ENCODE data around the gene MYH14.

The MYH14 gene

DNA sequence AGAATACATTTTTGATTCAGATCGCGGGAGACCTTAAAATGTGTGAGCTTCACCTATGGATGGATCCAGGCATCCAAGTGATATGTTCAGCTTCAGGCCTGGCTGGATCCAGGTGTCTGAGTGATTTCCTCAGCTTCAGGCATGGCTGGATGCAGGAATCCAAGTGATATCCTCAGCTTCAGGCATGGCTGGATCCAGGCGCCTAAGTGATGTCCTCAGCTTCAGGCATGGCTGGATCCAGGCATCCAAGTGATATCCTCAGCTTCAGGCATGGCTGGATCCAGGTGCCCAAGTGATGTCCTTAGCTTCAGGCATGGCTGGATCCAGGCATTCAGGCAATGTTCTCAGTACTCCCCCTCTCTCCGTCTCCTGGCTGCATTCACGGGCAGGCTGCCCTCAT lies 65.1 kb downstream of the MYH14 start:
- TF ChIP-seq EZH2phosphoT487 (IDR thresholded peaks at IDR 0.05; ENCODE audit: borderline replicate concordance, low read length), result no peak
- no peak for TF ChIP-seq CTCF (IDR thresholded peaks at IDR 0.05; ENCODE audit: low read depth, low read length, poor library complexity, severe bottlenecking)
- Histone ChIP-seq H3K4me1 (ENCODE audit: control insufficient read depth, low read length) (peaks cover 4% of the 10 kb centered on the region; the same call in 1 of the 2 replicates), H3K9me2 (replicated peaks; ENCODE audit: control insufficient read depth, low read length) (no peaks in the 10 kb centered on the region), H3K27me3 (ENCODE audit: control insufficient read depth, low read length) (peaks cover 13% of the 10 kb centered on the region), H3K4me2 (ENCODE audit: low read length) (no peak overlapping the region), H4K20me1 (ENCODE audit: control insufficient read depth, insufficient read depth, low read depth, low read length) (no peaks in the 10 kb centered on the region), H3K27ac (ENCODE audit: low read depth, low read length) (no peak overlapping the region), H3K4me3 (ENCODE audit: low read length) (no peak overlapping the region), H3K79me2 (ENCODE audit: control insufficient read depth, low read length) (no peaks in the 10 kb centered on the region), H3K36me3 (ENCODE audit: control insufficient read depth, low read length) (no peaks in the 10 kb centered on the region), H3F3A (ENCODE audit: control insufficient read depth, insufficient read depth) (no peaks in the 10 kb centered on the region), H3K9me3 (ENCODE audit: control insufficient read depth, insufficient read depth, low read length) (no peaks in the 10 kb centered on the region)

GRCh38 chr19:50269653-50270052 lies 66.2 kb downstream of the MYH14 start:
- H3K9me3 ChIP-seq (ENCODE audit: control insufficient read depth, insufficient read depth, low read length), result no peaks in the 10 kb centered on the region
- H3F3A ChIP-seq (ENCODE audit: control insufficient read depth, insufficient read depth), result no peaks in the 10 kb centered on the region
- no peak overlapping the region for H3K4me2 ChIP-seq (ENCODE audit: low read length)
- H4K20me1 ChIP-seq (ENCODE audit: control insufficient read depth, insufficient read depth, low read depth, low read length), result no peaks in the 10 kb centered on the region
- H3K9me2 ChIP-seq (replicated peaks; ENCODE audit: control insufficient read depth, low read length), result no peaks in the 10 kb centered on the region
- H3K36me3 ChIP-seq (ENCODE audit: control insufficient read depth, low read length), result no peaks in the 10 kb centered on the region
- H3K27ac ChIP-seq (ENCODE audit: low read depth, low read length), result no peak overlapping the region
- H3K79me2 ChIP-seq (ENCODE audit: control insufficient read depth, low read length), result no peaks in the 10 kb centered on the region
- H3K27me3 ChIP-seq (ENCODE audit: control insufficient read depth, low read length), result peaks cover 13% of the 10 kb centered on the region
- peaks cover 4% of the 10 kb centered on the region; the same call in 1 of the 2 replicates for H3K4me1 ChIP-seq (ENCODE audit: control insufficient read depth, low read length)
- TF ChIP-seq EZH2phosphoT487 (IDR thresholded peaks at IDR 0.05; ENCODE audit: borderline replicate concordance, low read length), result no peak
- TF ChIP-seq CTCF (IDR thresholded peaks at IDR 0.05; ENCODE audit: low read depth, low read length, poor library complexity, severe bottlenecking), result no peak
- H3K4me3 ChIP-seq (ENCODE audit: low read length), result no peak overlapping the region

- Histone ChIP-seq H3K27ac (ENCODE audit: low read depth, low read length) (no peak overlapping the region), H3K79me2 (ENCODE audit: control insufficient read depth, low read length) (no peaks in the 10 kb centered on the region), H4K20me1 (ENCODE audit: control insufficient read depth, insufficient read depth, low read depth, low read length) (no peaks in the 10 kb centered on the region), H3K4me1 (ENCODE audit: control insufficient read depth, low read length) (peaks cover 4% of the 10 kb centered on the region; the same call in 1 of the 2 replicates), H3F3A (ENCODE audit: control insufficient read depth, insufficient read depth) (no peaks in the 10 kb centered on the region), H3K27me3 (ENCODE audit: control insufficient read depth, low read length) (peaks cover 13% of the 10 kb centered on the region), H3K9me3 (ENCODE audit: control insufficient read depth, insufficient read depth, low read length) (no peaks in the 10 kb centered on the region), H3K4me3 (ENCODE audit: low read length) (no peak overlapping the region), H3K4me2 (ENCODE audit: low read length) (no peak overlapping the region), H3K9me2 (replicated peaks; ENCODE audit: control insufficient read depth, low read length) (no peaks in the 10 kb centered on the region), H3K36me3 (ENCODE audit: control insufficient read depth, low read length) (no peaks in the 10 kb centered on the region)
- TF ChIP-seq EZH2phosphoT487 (IDR thresholded peaks at IDR 0.05; ENCODE audit: borderline replicate concordance, low read length) (no peak), CTCF (IDR thresholded peaks at IDR 0.05; ENCODE audit: low read depth, low read length, poor library complexity, severe bottlenecking) (no peak)
Measured at GRCh38 chr19:50272263-50272897, 69.0 kb downstream of the MYH14 start.

Measured in DOHH2 (cell line).